SKM-1 treated with dmso at 0.1 percent for 144 hours (cell line): ENCODE results near the gene ZFP14.
"Not testable (repeated sequence)": the region's sequence is repeated elsewhere in the genome, so short reads cannot be mapped to it uniquely, and the experiment has no call there.

ENCODE experiments used
- DNase-seq: peaks from one replicate; lab custom pipeline; 2025; ENCODE audit not compliant: unreplicated experiment; lab: John Stamatoyannopoulos, UW

ZFP14 gene

DNA sequence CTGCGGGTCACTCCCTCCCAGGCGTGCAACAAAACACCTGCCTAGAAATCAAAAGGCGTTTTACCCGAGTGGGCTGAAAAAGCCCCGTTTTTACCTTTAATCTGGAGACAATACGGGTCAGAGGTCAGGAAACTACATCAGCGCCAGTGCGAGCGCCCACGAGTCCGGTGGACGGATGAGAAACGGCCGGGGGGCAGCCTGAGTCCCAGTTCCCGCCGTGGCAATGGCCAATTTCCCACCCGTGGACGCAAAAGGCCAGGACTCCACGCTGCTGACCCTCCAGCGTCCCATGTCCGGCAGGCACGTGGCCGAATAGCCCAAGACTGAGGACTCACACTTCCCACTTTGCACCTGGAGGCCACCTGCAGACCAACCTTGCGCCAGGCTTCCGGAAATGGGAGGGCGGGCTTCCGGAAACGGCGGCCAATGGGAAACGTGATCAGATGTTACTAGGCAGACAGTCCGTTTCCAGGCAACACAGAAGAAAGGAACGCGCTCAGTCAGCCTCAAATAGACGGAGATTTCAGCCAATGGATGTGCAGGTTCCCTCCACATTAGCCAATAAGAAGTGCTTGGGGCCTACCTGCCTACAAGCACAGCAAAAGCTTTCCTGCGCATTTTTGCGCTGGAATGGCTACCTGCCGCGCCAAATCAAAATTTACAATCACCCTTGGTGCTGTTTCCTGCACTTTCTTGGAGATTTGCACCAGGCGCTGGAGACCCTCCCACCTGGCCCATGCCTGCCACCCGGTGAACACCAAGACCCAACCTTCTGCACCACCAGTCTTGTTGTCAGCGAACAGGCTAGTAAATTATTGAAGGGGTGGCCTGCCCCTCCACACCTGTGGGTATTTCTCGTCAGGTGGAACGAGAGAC is 47.4 kb downstream of the ZFP14 start:
- peak; percentile 97 for DNase-seq

- no peak for DNase-seq
Measured at GRCh38 chr19:36330216-36330615, 48.8 kb downstream of the ZFP14 start.

DNA sequence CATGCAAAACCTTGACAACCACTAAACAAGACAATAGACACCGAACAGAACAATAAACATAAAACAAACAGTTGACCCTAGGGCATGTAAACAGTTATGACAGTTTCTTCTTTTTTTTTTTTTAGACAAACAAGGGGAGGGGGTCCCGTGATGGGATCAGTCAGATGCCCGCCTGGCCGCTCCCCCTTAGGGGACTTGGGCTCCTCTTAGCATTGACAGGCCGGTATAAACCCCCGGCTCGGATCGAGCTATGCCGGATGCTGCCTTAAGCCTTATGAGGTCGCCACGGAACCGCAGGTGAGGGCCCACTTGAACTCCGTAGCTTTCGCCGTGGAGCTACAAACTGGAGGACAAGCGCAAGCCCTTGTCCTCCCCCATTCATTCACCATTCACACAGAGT is 49.5 kb downstream of the ZFP14 start:
- DNase-seq: not testable (repeated sequence)

DNA sequence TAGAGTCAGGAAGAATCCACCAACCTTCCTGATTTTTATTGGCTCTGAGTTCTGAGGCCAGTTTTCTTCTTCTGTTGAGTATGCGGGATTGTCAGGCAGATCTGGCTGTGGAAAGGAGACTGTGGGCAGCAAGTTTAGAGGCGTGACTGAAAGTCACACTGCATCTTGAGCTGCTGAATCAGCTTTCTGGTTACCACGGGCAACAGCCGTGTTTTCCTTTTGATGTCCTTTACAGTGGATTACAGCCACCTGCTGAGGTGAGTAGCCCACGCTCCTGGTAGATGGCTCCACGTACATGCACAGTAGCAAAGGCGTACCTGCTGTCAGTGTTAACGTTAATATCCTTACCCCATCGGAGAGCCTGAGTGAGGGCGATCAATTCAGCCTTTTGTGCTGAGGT is 52.4 kb downstream of the ZFP14 start:
- not testable (repeated sequence) for DNase-seq

DNA sequence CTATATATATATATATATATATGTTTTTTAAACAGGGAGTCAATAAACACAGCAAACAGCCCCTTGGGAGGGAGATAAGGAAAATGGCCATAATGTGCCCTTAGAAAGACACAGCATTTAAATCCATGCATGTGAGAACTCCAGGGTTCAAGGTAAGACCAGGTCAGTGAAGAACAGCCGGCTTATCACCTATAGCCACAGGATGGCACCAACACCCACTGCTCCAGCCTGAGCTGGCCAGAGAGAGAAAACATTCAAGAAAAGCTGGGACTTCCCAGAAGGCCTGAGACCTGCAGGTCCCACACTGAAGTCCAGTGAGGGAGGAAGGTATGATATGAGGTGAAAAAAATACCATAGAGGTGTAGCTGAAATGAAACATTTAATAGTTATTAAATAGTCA is 63.8 kb downstream of the ZFP14 start:
- not testable (repeated sequence) for DNase-seq

- not testable (repeated sequence) for DNase-seq
Measured at GRCh38 chr19:36314053-36314452, 64.9 kb downstream of the ZFP14 start.

DNA sequence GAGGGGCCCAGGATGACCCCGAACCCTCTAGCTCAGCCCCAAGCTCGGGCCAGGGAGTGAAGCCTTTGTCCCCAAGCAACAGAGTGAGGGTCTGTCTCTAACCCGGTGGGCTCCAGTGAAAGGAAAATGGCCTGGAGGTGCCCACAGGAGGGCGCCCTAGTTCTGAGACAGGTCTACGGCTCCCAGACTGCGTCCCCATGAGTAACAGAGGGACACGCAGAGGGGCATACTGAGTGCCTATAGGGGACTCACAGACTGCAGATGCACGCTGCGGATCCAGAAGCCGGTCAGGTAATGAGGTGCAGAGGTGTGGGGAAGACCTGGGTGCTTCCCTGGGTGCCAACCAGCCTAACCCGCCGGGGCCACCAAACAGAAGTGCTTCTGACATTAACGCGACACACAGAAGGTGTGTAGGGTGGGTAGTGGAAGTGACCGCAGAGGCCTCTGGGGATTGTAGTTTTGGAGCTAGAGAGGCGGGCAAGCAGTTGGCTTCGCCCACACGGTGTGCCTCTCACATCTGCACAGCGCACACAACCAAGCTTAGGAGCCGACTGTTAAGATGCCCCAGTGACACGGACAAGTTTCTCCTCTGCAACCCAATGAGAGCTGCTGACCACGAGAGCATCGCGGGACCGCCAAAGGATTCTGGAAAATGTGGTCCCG is 67.8 kb downstream of the ZFP14 start:
- not testable (repeated sequence) for DNase-seq

- DNase-seq: not testable (repeated sequence)
Measured at GRCh38 chr19:36310416-36310990, 68.5 kb downstream of the ZFP14 start.

DNA sequence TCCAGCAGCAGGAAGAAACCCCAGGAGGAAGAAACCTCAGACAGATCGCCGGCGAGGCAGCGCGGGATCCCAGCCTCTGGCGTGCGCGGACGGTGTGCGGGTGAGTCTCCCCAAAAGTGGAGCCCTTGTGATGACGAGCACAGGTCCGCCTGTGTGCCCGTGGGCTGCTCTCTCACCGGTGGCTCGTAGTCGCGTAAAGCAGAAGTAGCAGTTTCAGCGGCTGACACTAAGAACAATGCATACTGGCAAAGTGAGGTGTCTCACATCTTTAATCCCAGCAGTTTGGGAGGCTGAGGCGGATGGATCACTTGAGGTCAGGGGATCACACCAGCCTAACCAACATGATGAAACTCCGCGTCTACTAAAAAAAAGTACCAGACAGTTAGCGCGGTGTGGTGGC is 69.2 kb downstream of the ZFP14 start:
- not testable (repeated sequence) for DNase-seq

DNA sequence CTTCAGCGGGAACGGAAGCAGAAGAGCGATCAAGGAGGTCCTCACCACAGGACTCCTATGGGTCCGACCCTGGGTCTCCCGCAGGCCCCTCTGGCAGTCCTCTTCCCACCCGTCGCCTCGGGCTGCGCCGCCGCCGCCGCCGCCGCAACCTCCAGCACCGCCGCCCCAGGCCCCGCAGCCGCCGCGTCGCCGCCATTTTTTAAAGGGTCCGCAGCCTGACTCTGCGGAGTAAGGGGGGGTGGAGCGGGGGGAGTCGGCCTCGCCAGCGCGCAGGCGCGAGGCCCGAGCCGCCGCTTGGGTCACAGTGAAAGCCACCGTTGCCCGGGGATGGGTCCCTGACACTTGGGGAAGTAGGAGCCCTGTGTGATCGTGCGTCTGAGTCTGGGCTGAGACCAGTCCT is 69.7 kb downstream of the ZFP14 start:
- DNase-seq: not testable (repeated sequence)

- DNase-seq: not testable (repeated sequence)
Measured at GRCh38 chr19:36292317-36292716, 86.7 kb downstream of the ZFP14 start.
